Mesendoderm (in vitro differentiated cells): Measurements from ENCODE around the gene JTB.

ENCODE experiments used
- DNase-seq: peaks from one replicate; pipeline ENCODE4 v3.0.0; 2013
- H2AK5ac ChIP-seq: 2 replicates; pipeline ENCODE4 v1.6.1; 2013; ENCODE audit warnings: low read length, inconsistent platforms
- H2BK120ac ChIP-seq: 2 replicates; pipeline ENCODE4 v1.6.1; 2013; ENCODE audit warnings: low read depth, mild to moderate bottlenecking, low read length, moderate library complexity, mixed read lengths
- H2BK15ac ChIP-seq: replicated peaks from 2 replicates; pipeline ENCODE4 v1.6.1; 2013; ENCODE audit warnings: low read depth, mild to moderate bottlenecking, moderate library complexity
- H2BK5ac ChIP-seq: 2 replicates; pipeline ENCODE4 v1.6.1; 2013; ENCODE audit warnings: low read length, inconsistent platforms
- H3K18ac ChIP-seq: 2 replicates; pipeline ENCODE4 v1.6.1; 2013; ENCODE audit warnings: mild to moderate bottlenecking, low read length, mixed read lengths
- H3K23ac ChIP-seq: one replicate; pipeline ENCODE4 v1.6.1; 2013; ENCODE audit warnings: low read length
- H3K27ac ChIP-seq: 2 replicates; pipeline ENCODE4 v1.5.1; 2013; ENCODE audit warnings: low read depth, mild to moderate bottlenecking, inconsistent platforms, low read length, moderate library complexity
- H3K27me3 ChIP-seq: 2 replicates; pipeline ENCODE4 v1.6.1; 2013; ENCODE audit warnings: low read length, control low read depth, mild to moderate bottlenecking, inconsistent platforms; ENCODE audit not compliant: insufficient read depth, poor library complexity
- H3K36me3 ChIP-seq: 2 replicates; pipeline ENCODE4 v1.6.1; 2013; ENCODE audit warnings: low read length, inconsistent platforms; ENCODE audit not compliant: control insufficient read depth, insufficient read depth
- H3K4ac ChIP-seq: one replicate; pipeline ENCODE4 v1.6.1; 2013; ENCODE audit warnings: low read depth, mild to moderate bottlenecking, low read length, moderate library complexity
- H3K4me1 ChIP-seq: 2 replicates; pipeline ENCODE4 v1.6.1; 2013; ENCODE audit warnings: low read depth, low read length, inconsistent platforms; ENCODE audit not compliant: control insufficient read depth
- H3K4me2 ChIP-seq: 2 replicates; pipeline ENCODE4 v1.6.1; 2013; ENCODE audit warnings: low read length
- H3K4me3 ChIP-seq: 2 replicates; pipeline ENCODE4 v1.5.1; 2013; ENCODE audit warnings: mild to moderate bottlenecking, low read length
- H3K56ac ChIP-seq: one replicate; pipeline ENCODE4 v1.6.1; 2013; ENCODE audit warnings: low read length
- H3K79me1 ChIP-seq: 2 replicates; pipeline ENCODE4 v1.6.1; 2013; ENCODE audit warnings: low read length, inconsistent platforms
- H3K79me2 ChIP-seq: 2 replicates; pipeline ENCODE4 v1.6.1; 2013; ENCODE audit warnings: mild to moderate bottlenecking, low read length; ENCODE audit not compliant: control insufficient read depth, insufficient read depth
- H3K9ac ChIP-seq: 2 replicates; pipeline ENCODE4 v1.6.1; 2013; ENCODE audit warnings: low read length, inconsistent platforms
- H4K5ac ChIP-seq: one replicate; pipeline ENCODE4 v1.6.1; 2013; ENCODE audit warnings: low read length
- H4K8ac ChIP-seq: one replicate; pipeline ENCODE4 v1.6.1; 2013; ENCODE audit warnings: low read depth, mild to moderate bottlenecking, control low read depth, low read length, moderate library complexity
- WGBS: extraction: QIAGEN DNeasy Blood & Tissue Kit; methylation state at CpG from one replicate; pipeline ENCODE4 v1.1.7; 2013; ENCODE audit warnings: low lambda C conversion rate, missing lambda C conversion rate; ENCODE audit not compliant: insufficient coverage; ENCODE audit errors: extremely low coverage; 5-methylcytosine and 5-hydroxymethylcytosine counted together
- small RNA-seq: library from polyadenylated mRNA; stranded (forward); fragments of <200 nt; extraction: miRNeasy Mini kit (QIAGEN cat#:217004); gene quantifications from one replicate; pipeline ENCODE3, GENCODE V24; 2013; ENCODE audit not compliant: insufficient read depth

JTB gene

GRCh38 chr1:153926405-153926804 is 51.1 kb downstream of the JTB start:
- no peak overlapping the region for H2BK120ac ChIP-seq
- DNase-seq = no peak
- no CpG with 5 or more reads among the region's 4 CpGs for WGBS

More at GRCh38 chr1:153926405-153926804, 51.1 kb downstream of the JTB start:
- no peak overlapping the region for H3K23ac ChIP-seq
- no peak overlapping the region for H3K9ac ChIP-seq
- H3K27me3 ChIP-seq = no peaks in the 10 kb centered on the region
- H4K5ac ChIP-seq = no peak overlapping the region
- no peak overlapping the region for H3K4ac ChIP-seq
- peaks cover 6% of the 10 kb centered on the region for H3K79me2 ChIP-seq
- H3K79me1 ChIP-seq = no peaks in the 10 kb centered on the region
- H3K4me1 ChIP-seq = no peaks in the 10 kb centered on the region
- no peak overlapping the region for H3K4me2 ChIP-seq
- H3K18ac ChIP-seq = no peak overlapping the region
- no peak overlapping the region for H4K8ac ChIP-seq
- H2BK15ac ChIP-seq = no peak overlapping the region
- H3K27ac ChIP-seq = no peak overlapping the region
- no peak overlapping the region for H3K56ac ChIP-seq
- no peak overlapping the region for H2AK5ac ChIP-seq
- H2BK5ac ChIP-seq = no peak overlapping the region
- H3K36me3 ChIP-seq = peaks cover 3% of the 10 kb centered on the region
- no peak overlapping the region for H3K4me3 ChIP-seq

Small RNAs within 50 kb of the gene (small RNA-seq; reads per million reads assigned to genes)
- 2.1 reads per million, percentile 22 among the genes with 10 or more reads in this experiment for gene MIR6737
